HG03342 (cell line): ENCODE results near the gene VPS37C.

Source experiments
- ATAC-seq: cut with Tn5 transposase; IDR thresholded peaks from one replicate; pipeline ENCODE4 v1.9.1; 2021; ENCODE audit warnings: mild to moderate bottlenecking, moderate library complexity; ENCODE audit not compliant: unreplicated experiment

The VPS37C gene

DNA sequence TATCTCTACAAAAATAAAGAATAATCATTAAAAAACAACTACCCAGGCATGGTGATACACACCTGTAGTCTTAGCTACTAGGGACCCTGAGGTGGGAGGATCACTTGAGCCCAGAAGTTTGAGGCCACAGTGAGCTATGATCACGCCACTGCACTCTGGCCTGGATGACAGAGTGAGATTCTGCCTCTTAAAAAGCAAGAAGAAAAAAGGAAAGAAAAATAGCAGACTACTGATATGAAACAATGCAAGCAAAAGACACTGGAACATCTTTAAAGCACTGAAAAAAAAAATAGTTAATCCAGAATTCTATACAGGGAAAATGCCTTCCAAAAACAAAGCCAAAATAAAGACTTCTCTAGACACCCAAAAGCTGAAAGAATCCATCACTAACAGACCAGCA lies 5.9 kb downstream of the VPS37C start:
- ATAC-seq, result no peak

DNA sequence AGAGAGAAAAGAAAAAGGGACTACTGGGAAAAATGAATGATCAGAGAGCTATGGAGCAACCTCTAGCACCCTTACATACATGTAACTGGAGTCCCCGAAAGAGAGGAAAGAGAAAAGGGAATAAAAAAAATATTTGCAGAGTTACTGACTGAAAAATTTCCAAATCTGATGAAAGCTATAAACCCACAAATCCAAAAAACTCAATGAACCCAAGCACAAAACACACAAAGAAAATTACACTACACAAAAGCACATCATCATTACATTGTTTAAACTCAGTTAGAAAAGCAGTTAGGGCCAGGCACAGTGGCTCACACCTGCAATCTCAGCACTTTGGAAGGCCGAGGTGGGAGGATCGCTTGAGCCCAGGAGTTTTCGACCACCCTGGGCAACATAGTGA lies 6.7 kb downstream of the VPS37C start:
- no peak for ATAC-seq

- no peak for ATAC-seq
Measured at GRCh38 chr11:61153593-61154095, 7.6 kb downstream of the VPS37C start.

- no peak for ATAC-seq
Measured at GRCh38 chr11:61152816-61153592, 8.2 kb downstream of the VPS37C start.

DNA sequence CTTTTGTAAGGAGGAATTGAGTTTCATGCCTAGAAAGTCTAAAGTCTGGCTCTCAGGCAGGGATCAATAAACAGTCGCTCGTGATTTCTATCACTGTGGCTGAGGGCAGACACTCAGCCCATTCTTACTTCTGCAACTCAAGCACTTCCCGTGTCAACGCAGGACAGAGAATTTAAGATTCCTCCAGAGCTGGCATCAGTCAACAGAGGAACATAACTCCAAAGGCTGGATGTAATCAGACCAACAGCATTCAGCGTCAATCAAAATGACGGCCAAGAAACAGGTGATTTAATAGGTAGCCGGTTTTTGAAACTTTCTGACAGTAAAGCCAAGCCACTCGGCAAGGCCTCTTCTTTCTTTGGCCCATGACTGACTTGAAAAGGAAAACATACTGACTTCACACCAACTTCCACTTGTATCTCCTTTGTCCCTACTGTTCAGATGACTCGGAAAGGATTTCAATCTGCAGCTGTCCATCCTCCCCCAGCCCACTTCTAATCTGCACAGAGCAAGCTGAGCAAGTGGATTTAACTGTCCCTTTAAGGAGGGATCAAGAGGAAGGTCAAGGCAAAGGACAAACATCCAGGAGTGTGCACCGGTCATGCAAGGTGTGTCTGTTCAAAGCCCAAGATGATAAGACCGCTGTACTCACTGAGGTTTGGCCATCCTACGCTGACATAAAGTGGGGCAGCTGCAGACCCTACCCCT lies 9.5 kb downstream of the VPS37C start:
- ATAC-seq, result no peak

DNA sequence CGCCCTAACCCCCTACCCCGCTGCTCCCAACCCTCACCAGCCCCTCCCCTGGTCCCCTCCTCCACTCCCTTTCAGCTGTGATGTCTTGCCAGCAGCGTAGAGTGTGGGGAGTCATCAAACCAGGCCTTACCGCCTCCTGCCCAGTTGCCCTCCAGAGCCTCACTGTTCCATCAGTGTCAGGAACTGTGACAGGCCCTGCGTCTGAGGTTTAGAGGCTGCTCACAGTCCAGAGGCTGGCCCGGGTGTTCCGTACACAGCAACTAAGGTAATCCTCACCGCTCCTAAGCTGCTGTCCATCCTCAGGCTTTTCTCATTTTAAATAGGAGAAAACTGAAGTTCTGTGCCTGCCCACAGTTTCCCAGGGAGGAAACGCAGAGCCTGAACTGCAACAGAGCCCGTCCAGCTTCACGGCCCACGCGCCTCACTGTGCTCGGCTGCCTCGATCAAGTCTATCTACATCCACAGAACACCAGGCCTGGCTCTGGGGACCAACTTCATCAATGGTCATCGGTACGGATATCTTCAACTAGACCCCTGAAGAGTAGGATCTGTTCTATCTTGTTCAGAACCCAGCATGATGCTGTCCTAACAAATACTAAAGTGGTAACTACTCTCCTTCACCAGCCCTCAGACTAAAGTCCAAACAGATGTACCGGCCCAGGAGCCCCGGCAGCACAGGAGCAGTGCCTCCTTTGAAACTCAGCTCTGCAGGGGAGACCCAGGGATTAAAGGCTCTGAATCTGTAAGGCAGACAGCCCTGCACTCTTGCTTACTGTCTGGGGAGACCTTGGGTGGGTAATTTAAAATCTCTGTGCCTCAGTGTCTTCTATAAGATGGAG lies 10.3 kb downstream of the VPS37C start:
- no peak for ATAC-seq

DNA sequence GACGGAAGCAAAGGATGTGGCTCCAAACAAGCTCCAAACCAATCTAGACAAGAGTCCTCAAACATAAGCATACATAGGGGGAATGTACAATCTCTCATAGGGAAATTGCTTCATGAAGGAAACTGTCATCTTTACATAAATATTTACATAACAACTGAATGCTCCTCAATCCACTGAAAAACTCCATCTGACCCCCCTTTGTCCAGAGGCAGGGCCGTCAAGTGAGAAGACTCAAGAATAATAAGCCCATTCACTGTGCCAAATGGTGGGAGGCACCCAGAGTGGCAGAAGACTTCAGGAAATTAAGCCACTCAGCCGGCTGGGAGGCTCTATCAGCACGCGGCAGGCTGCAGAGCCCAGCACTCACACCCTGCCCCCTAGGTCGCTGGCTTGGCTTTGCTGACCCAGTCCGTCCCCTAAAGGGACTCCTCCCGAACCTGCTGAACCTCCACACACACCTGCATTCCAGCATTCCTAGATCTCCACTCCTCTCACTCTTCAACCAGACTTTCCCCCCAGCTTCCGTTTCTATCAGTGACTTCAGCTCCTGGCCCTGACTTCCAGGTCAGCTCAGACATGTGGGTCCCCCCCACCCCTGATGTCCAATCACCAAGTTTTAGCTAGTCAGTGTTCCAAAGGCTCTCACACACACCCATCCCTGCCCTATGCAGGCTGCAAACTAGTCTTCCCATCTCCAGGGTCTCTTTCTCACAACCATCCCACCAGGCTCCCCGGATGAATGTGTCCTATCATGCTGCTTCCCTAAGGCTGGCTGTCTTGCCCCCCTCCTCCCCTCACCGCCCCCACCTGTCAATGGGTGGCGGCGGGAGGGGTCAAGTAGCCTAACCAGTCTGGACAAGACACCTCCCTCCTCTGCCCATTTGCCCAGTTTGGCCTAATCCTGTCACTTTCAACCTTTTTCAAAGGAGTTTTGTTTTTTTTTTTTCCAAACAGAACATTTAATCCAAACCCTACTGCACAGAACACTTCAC lies 11.3 kb downstream of the VPS37C start:
- no peak for ATAC-seq

DNA sequence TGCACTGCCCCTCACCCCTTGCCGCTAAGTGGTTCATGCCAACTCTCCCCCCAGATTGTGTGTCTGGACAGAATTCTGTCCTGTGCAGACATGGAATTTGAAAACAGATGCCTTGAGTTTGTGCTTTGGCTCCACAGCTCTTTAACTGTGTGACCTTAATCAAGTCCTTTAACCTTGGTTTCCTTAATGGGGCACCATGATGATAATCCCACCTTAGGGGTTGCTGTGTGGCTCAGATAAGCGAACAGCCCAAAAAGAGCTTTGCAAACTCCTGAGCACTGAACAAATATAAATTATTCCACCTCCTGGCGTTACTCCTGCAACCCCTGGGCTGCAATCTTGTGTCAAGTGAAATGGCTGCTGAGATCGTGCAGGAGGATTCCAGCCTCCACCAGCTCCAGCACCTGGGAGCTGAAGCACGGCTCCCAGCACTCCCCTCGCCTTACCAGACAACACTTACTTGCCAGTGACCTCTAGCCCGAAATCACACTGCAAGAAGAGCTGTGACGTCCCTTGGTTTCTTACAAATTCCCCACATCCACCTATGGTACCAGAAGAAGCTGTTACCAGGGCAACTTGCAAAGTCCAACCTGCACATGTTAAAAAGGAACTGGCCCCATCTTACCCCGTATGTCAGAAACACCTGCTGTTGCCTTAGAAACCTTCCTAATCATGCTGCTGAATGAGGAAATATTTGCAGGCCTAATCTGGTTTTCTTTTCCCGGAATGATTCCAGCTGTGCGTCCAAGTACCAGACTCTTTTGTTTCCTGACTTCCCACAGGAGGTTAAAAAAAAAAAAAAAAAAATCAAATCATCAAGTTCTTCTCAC lies 13.2 kb downstream of the VPS37C start:
- no peak for ATAC-seq

- ATAC-seq, result no peak
Measured at GRCh38 chr11:61147271-61147670, 14.0 kb downstream of the VPS37C start.

DNA sequence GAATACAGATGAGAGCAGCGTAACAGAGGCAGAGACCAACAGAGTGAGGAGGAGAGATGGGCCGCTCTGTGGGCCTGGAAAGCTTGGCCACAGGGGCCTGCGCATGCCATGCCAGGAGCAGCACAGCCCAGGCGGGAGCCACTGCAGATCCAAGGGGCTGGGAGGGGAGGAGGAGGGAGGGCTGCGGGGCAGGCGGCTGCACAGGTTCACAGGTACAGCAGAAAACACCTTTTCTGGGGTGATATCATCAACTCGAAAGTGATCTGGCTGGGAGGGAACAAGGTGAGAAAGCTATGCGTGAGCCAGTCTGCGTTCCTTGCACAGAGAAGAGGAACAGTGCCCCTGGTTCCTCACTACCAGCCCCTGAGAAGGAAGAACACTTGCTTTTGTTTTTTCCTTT lies 14.8 kb downstream of the VPS37C start:
- no peak for ATAC-seq

GRCh38 chr11:61145228-61146005 lies 15.8 kb downstream of the VPS37C start:
- no peak for ATAC-seq

DNA sequence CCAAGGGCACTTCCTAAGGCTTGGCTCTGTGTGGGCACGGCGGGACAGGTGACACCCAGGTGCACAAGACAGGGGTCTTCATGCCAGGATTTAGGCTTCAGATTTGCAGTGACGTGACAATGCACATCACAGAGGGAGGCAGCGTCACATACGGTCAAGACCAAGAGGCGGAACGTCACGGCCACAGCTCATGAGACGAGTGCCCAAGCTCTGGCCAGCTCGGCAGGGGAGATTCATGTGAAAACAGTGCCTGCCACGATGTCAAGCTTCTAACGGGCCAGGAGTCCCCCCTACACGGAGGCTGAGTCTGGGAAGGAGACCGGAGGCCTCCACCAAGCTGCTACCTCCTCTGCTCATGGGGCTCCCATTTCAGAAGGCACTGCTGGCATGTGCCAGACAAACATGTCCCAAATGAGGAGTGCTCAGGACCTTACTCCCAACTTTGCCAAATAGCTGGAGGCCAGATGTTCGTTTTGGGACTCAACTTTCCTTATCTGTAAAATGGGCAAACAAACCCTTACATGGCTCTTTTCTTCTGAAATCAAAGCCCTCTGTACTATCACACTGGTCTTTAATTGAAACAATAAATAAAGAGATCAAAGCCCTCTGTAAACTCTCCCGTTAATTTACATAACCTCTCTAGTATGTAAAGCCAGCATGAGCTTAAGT lies 16.6 kb downstream of the VPS37C start:
- ATAC-seq, result no peak

GRCh38 chr11:61142424-61142823 lies 18.8 kb downstream of the VPS37C start:
- ATAC-seq, result no peak

GRCh38 chr11:61141601-61142028 lies 19.6 kb downstream of the VPS37C start:
- ATAC-seq, result no peak

DNA sequence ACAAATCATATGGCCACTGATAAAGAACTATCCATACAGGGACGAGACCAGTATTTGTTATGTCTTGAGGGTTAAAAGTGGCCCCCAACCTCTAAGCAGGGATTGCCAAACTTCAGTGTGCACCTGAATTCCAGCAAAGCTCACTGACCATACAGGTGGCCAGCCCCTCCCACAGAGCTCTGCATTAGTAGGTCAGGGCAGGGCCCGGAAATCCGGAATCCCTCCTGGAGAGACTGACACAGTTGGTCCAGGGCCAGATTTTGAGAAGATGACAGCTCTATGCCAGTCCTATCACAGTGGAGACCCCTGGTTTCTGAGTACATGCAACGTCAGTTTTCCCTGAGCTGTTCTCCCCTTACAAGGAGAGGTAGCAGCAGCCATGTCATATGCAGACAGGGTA lies 20.8 kb downstream of the VPS37C start:
- ATAC-seq, result no peak

DNA sequence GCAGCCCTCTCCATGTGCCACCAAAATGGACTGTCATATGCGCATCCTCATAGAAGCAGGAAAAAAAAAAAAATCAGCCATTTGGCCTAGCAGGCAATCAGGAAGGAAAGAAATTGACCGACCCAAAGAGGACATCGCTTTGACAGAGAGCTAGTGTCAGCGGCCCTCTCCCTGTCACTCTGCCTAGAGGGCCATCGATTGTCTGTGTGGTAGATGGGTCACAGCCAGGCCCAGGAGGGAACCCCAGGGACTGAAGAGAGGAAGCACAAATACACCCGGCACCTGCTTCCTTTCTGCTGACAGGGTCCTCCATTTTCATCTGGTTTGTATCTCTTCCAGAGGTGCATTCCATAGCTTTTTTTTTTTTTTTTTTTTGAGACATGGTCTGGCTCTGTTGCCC lies 21.8 kb downstream of the VPS37C start:
- no peak for ATAC-seq

DNA sequence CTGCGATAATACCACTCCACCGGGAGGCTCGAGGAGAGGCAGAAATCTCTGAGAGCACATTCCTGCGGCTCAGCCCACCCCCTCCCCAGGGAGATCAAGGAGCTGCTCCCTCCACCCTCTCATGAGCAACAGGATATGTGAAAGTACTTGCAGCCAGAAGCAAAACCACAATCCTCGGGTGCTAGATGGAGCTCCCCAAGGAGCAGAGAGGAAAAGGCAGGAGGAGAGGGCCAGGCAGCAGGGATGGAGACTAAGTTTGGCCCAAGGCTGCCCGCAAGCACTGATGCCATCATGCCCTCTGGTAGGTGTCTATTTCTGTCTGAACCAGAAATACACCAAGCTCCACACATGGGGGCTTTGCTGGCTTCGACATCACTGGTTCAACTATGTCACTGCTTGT lies 22.3 kb downstream of the VPS37C start:
- ATAC-seq, result no peak

- ATAC-seq, result no peak
Measured at GRCh38 chr11:61134801-61135257, 26.4 kb downstream of the VPS37C start.
